ENCODE data around the gene F13B. TPM values are rescaled to one million over a fixed set of nuclear protein-coding genes. Genes with fewer than 3 reads are reported as not detected.
"Not testable (repeated sequence)": the region's sequence is repeated elsewhere in the genome, so short reads cannot be mapped to it uniquely, and the experiment has no call there.

F13B gene
- total RNA-seq, 1 experiment from 2014 or later, result not detected

DNA sequence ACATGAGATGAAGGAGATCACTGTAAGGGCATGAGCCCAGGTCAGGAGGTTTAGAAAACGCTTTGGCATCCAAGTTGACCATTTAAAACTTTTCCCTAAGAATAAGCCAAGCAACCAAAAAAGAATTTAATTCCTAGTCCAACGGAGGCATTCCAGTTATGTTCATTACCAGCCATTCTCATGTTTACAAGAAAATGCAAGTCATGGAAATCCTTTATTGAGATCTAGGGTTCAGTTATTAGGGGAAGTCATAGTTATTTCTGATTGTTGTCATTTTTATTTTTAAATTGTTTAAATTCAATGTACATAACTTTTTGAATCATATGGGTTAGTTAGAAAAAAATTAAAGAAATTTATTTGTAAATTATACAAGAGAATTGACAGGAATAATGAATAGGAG lies 65.2 kb downstream of the F13B start:
- intact Hi-C loops (cut with micrococcal nuclease), result no loop called here
- H3K36me3 Mint-ChIP-seq (ENCODE audit: insufficient read depth, unreplicated experiment), result no peaks in the 10 kb centered on the region
- BruUV-seq (replicated peaks), result no TSS peak
- ChIA-PET POLR2A (no interaction called here), CTCF (no interaction called here)
- H3K27me3 Mint-ChIP-seq (ENCODE audit: insufficient read depth, unreplicated experiment), result no peaks in the 10 kb centered on the region
- H3K4me1 Mint-ChIP-seq (ENCODE audit: insufficient read depth, unreplicated experiment), result no peaks in the 10 kb centered on the region
- DNase-seq (ENCODE audit: unreplicated experiment), result no peak
- no peak overlapping the region for H3K27ac Mint-ChIP-seq (ENCODE audit: low read depth, unreplicated experiment)
- TF ChIP-seq, protein P1, sequence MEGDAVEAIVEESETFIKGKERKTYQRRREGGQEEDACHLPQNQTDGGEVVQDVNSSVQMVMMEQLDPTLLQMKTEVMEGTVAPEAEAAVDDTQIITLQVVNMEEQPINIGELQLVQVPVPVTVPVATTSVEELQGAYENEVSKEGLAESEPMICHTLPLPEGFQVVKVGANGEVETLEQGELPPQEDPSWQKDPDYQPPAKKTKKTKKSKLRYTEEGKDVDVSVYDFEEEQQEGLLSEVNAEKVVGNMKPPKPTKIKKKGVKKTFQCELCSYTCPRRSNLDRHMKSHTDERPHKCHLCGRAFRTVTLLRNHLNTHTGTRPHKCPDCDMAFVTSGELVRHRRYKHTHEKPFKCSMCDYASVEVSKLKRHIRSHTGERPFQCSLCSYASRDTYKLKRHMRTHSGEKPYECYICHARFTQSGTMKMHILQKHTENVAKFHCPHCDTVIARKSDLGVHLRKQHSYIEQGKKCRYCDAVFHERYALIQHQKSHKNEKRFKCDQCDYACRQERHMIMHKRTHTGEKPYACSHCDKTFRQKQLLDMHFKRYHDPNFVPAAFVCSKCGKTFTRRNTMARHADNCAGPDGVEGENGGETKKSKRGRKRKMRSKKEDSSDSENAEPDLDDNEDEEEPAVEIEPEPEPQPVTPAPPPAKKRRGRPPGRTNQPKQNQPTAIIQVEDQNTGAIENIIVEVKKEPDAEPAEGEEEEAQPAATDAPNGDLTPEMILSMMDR (IDR thresholded peaks at IDR 0.05; ENCODE audit: unreplicated experiment), result no peak
- H3K4me3 Mint-ChIP-seq (ENCODE audit: unreplicated experiment), result no peak overlapping the region
- H3K9me3 Mint-ChIP-seq (ENCODE audit: unreplicated experiment), result no peaks in the 10 kb centered on the region

- CTCF ChIA-PET, result no interaction called here
- no TSS peak for BruUV-seq (replicated peaks)
- DNase-seq (ENCODE audit: unreplicated experiment), result peak; percentile 42
These were observed 69.6 kb downstream of the F13B start for GRCh38 chr1:196997423-196997822.

GRCh38 chr1:196993916-196994315 lies 73.1 kb downstream of the F13B start:
- no peak overlapping the region for H3K4me3 Mint-ChIP-seq (ENCODE audit: unreplicated experiment)
- H3K4me1 Mint-ChIP-seq (ENCODE audit: insufficient read depth, unreplicated experiment), result no peaks in the 10 kb centered on the region
- TF ChIP-seq, protein P1 (IDR thresholded peaks at IDR 0.05; ENCODE audit: unreplicated experiment), result no peak
- BruUV-seq (replicated peaks), result no TSS peak
- no peaks in the 10 kb centered on the region for H3K36me3 Mint-ChIP-seq (ENCODE audit: insufficient read depth, unreplicated experiment)
- intact Hi-C loops (cut with micrococcal nuclease), result no loop called here
- ChIA-PET POLR2A (interaction anchor here (0.7 to 1.3 kb wide), 2 partner anchors 11 to 509 kb away, joined by 3 read pairs; no protein-coding TSS in a partner anchor), CTCF (interaction anchor here (1.4 kb wide), 1 partner anchor 34 kb away, joined by 3 read pairs; no protein-coding TSS in a partner anchor)
- DNase-seq (ENCODE audit: unreplicated experiment), result no peak
- H3K9me3 Mint-ChIP-seq (ENCODE audit: unreplicated experiment), result no peaks in the 10 kb centered on the region
- no peak overlapping the region for H3K27ac Mint-ChIP-seq (ENCODE audit: low read depth, unreplicated experiment)
- H3K27me3 Mint-ChIP-seq (ENCODE audit: insufficient read depth, unreplicated experiment), result no peaks in the 10 kb centered on the region

More at GRCh38 chr1:196997423-196997822, 69.6 kb downstream of the F13B start:
- Mint-ChIP-seq H3K27me3 (ENCODE audit: insufficient read depth, unreplicated experiment) (no peaks in the 10 kb centered on the region), H3K9me3 (ENCODE audit: unreplicated experiment) (no peaks in the 10 kb centered on the region), H3K4me1 (ENCODE audit: insufficient read depth, unreplicated experiment) (no peaks in the 10 kb centered on the region), H3K27ac (ENCODE audit: low read depth, unreplicated experiment) (no peak overlapping the region), H3K36me3 (ENCODE audit: insufficient read depth, unreplicated experiment) (no peaks in the 10 kb centered on the region), H3K4me3 (ENCODE audit: unreplicated experiment) (no peak overlapping the region)
- intact Hi-C loops (cut with micrococcal nuclease), result no loop called here
- TF ChIP-seq, protein P1 (IDR thresholded peaks at IDR 0.05; ENCODE audit: unreplicated experiment), result no peak
- POLR2A ChIA-PET, result no interaction called here

- POLR2A ChIA-PET; BruUV-seq (replicated peaks); H3K27ac Mint-ChIP-seq (ENCODE audit: low read depth, unreplicated experiment); H3K9me3 Mint-ChIP-seq (ENCODE audit: unreplicated experiment); H3K36me3 Mint-ChIP-seq (ENCODE audit: insufficient read depth, unreplicated experiment); H3K4me3 Mint-ChIP-seq (ENCODE audit: unreplicated experiment); H3K27me3 Mint-ChIP-seq (ENCODE audit: insufficient read depth, unreplicated experiment); H3K4me1 Mint-ChIP-seq (ENCODE audit: insufficient read depth, unreplicated experiment); intact Hi-C loops (cut with micrococcal nuclease): not testable (repeated sequence)
- CTCF ChIA-PET, result interaction anchor here (0.7 to 1.0 kb wide), 2 partner anchors 8 to 9 kb away, joined by 3 to 4 read pairs; no protein-coding TSS in a partner anchor
- DNase-seq (ENCODE audit: unreplicated experiment), result peak; percentile 26
These were observed 75.0 kb downstream of the F13B start for GRCh38 chr1:196991919-196992651.

Other genes with a start within 250 kb of the F13B start
- gene CFHR1, start 247.5 kb downstream of the F13B start, total RNA-seq (2022), result not detected in 2 replicates
- gene CFHR4, start 179.2 kb downstream of the F13B start, total RNA-seq (2022), result not detected in 2 replicates
- gene CFHR2, start 123.5 kb downstream of the F13B start, total RNA-seq (2022), result not detected in 2 replicates
- gene CFHR5, start 89.7 kb downstream of the F13B start, total RNA-seq (2022), result not detected in 2 replicates
- 22.3 and 32.8 TPM in 2 replicates for gene ASPM, start 79.4 kb upstream of the F13B start, total RNA-seq (2022)
- gene ZBTB41, start 134.0 kb upstream of the F13B start, total RNA-seq (2022), result 17.9 and 18.4 TPM in 2 replicates
- gene CRB1, start 201.0 kb upstream of the F13B start, total RNA-seq (2022), result 0.65 and 0.96 TPM in 2 replicates

Measured in MCF 10A (cell line).